ENCODE measurements around the gene BBS9.

The BBS9 gene

DNA sequence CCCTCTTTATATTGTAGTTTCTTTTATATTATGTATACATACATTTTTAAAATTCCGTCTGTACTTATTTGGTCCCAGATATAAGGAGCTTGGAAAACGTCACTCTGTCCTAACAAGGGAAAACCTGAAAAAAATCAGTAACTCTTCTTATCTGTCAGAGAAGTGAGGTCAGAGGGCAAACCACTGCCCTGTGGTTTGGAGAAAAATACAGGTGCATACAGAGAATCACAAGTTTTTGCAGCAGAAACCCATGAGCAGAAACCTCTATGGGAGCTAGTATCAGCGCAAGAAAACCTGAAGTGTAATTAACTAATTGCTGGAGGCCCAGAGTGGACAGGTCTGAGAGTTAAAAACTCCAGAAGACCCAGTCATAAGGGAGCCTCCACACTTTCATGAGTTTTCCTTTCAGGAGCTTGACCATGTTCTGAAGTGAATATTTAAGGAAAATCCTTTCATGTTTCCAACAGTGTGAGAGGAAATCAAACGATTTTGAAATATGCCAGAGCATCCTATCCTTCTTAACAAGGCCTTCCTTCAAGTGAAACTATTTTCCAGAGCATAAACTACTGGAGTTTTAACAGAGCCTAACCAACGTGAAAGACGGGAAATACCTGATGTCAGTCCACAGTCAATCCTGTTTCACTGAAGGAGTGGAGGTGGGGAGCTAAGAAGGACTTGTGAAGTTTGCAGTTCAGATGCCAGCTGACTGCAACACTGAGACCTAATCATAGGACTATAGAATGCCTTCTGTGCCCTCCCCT, 485.2 kb downstream of the BBS9 start:
- TF ChIP-seq, protein P1, sequence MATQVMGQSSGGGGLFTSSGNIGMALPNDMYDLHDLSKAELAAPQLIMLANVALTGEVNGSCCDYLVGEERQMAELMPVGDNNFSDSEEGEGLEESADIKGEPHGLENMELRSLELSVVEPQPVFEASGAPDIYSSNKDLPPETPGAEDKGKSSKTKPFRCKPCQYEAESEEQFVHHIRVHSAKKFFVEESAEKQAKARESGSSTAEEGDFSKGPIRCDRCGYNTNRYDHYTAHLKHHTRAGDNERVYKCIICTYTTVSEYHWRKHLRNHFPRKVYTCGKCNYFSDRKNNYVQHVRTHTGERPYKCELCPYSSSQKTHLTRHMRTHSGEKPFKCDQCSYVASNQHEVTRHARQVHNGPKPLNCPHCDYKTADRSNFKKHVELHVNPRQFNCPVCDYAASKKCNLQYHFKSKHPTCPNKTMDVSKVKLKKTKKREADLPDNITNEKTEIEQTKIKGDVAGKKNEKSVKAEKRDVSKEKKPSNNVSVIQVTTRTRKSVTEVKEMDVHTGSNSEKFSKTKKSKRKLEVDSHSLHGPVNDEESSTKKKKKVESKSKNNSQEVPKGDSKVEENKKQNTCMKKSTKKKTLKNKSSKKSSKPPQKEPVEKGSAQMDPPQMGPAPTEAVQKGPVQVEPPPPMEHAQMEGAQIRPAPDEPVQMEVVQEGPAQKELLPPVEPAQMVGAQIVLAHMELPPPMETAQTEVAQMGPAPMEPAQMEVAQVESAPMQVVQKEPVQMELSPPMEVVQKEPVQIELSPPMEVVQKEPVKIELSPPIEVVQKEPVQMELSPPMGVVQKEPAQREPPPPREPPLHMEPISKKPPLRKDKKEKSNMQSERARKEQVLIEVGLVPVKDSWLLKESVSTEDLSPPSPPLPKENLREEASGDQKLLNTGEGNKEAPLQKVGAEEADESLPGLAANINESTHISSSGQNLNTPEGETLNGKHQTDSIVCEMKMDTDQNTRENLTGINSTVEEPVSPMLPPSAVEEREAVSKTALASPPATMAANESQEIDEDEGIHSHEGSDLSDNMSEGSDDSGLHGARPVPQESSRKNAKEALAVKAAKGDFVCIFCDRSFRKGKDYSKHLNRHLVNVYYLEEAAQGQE (IDR thresholded peaks at IDR 0.05; ENCODE audit: insufficient read depth in 1 of 2, low read depth in 2 of 2, low read length in 2 of 2) = no peak
- TF ChIP-seq TAF1 (IDR thresholded peaks at IDR 0.05; ENCODE audit: borderline replicate concordance, insufficient read depth, low read length) = no peak
- TF ChIP-seq SIN3A (IDR thresholded peaks at IDR 0.05; ENCODE audit: borderline replicate concordance, insufficient read depth, low read length) = no peak
- TF ChIP-seq FOXP2 (optimal IDR thresholded peaks at IDR 0.05; ENCODE audit: borderline replicate concordance, extremely low read depth, extremely low read length, insufficient read depth) = no peak
- TF ChIP-seq POLR2AphosphoS5 (IDR thresholded peaks at IDR 0.05; ENCODE audit: low read depth, low read length) = no peak

DNA sequence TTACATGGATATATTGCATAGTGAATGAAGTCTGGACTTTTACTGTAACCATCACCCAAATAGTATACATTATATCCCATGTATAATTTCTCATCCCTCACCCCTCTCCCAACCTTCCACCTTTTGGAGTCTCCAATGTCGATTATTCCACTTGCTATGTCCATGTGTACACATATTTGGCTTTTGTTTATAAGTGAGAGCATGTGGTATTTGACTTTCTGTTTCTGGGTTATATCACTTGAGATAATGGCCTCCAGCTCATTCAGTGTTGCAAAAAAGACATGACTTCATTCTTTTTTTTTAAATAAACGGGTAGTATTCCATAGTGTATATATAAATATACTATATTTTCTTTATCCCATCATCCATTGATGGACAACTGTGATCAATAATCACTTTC, 487.4 kb downstream of the BBS9 start:
- TF ChIP-seq SIN3A (IDR thresholded peaks at IDR 0.05; ENCODE audit: borderline replicate concordance, insufficient read depth, low read length) = no peak

DNA sequence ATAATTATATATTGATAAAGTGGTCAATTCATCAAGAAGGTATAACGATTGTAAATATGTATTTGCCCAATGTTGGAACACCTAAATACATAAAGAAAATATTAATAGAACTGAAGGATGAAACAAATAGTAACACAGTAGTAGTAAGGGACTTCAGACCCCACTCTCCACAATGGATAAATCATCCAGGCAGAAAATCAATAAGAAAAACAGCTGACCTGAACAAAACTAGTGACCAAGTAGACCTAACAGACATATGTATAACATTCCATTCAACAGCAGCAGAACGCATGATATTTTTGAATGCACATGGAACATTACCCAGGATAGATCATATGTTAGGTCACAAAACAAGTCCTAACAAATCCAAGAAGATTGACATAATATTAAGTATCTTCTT, 489.9 kb downstream of the BBS9 start:
- TF ChIP-seq SIN3A (IDR thresholded peaks at IDR 0.05; ENCODE audit: borderline replicate concordance, insufficient read depth, low read length) = no peak
- TF ChIP-seq, protein P1 (IDR thresholded peaks at IDR 0.05; ENCODE audit: insufficient read depth in 1 of 2, low read depth in 2 of 2, low read length in 2 of 2) = no peak
- no peak for TF ChIP-seq TAF1 (IDR thresholded peaks at IDR 0.05; ENCODE audit: borderline replicate concordance, insufficient read depth, low read length)
- TF ChIP-seq POLR2AphosphoS5 (IDR thresholded peaks at IDR 0.05; ENCODE audit: low read depth, low read length) = no peak
- no peak for TF ChIP-seq FOXP2 (optimal IDR thresholded peaks at IDR 0.05; ENCODE audit: borderline replicate concordance, extremely low read depth, extremely low read length, insufficient read depth)

DNA sequence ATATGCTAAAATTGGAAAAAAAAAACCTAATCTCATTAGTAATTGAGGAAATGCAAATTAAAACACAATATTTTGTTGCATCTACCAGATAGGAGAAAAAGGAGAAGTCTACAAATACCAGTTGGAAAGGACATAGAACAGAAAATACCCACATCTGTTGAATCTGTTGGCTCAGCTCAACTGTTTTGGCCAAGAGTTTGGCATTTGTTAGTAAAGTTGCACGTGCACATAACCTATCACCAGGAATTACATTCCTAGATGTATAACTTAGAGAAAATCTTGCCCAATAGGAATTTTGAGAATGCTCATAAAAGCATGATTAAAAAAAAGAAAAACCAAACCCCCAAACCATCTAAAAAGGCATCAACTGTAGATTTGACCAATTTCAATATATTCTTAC, 493.9 kb downstream of the BBS9 start:
- TF ChIP-seq FOXP2 (optimal IDR thresholded peaks at IDR 0.05; ENCODE audit: borderline replicate concordance, extremely low read depth, extremely low read length, insufficient read depth) (no peak), TAF1 (IDR thresholded peaks at IDR 0.05; ENCODE audit: borderline replicate concordance, insufficient read depth, low read length) (no peak), POLR2AphosphoS5 (IDR thresholded peaks at IDR 0.05; ENCODE audit: low read depth, low read length) (no peak), SIN3A (IDR thresholded peaks at IDR 0.05; ENCODE audit: borderline replicate concordance, insufficient read depth, low read length) (no peak)
- TF ChIP-seq, protein P1 (IDR thresholded peaks at IDR 0.05; ENCODE audit: insufficient read depth in 1 of 2, low read depth in 2 of 2, low read length in 2 of 2) = no peak

DNA sequence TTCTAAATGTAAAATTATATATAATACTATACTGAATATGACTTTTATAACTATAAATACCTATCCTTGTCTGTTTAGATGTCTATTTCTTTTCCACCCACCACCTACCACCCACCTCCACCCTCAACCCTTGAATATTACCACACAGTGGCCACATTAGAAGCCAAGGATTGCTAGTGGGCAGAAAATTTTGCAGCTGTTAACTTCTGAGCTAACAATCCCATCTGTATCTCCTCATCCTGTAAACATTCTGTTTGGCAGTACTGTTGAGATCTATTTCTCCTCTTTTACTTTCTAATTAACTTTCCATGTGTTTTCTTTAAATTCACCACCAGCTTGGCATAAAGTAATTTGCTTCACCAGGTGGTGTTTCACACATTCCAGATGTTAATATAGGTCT, 494.9 kb downstream of the BBS9 start:
- TF ChIP-seq POLR2AphosphoS5 (IDR thresholded peaks at IDR 0.05; ENCODE audit: low read depth, low read length) (no peak), FOXP2 (optimal IDR thresholded peaks at IDR 0.05; ENCODE audit: borderline replicate concordance, extremely low read depth, extremely low read length, insufficient read depth) (no peak), SIN3A (IDR thresholded peaks at IDR 0.05; ENCODE audit: borderline replicate concordance, insufficient read depth, low read length) (no peak), TAF1 (IDR thresholded peaks at IDR 0.05; ENCODE audit: borderline replicate concordance, insufficient read depth, low read length) (no peak)
- TF ChIP-seq, protein P1 (IDR thresholded peaks at IDR 0.05; ENCODE audit: insufficient read depth in 1 of 2, low read depth in 2 of 2, low read length in 2 of 2) = no peak
